Measurements from ENCODE around the gene PPP2R3A. TPM values are rescaled to one million over a fixed set of nuclear protein-coding genes. Genes with fewer than 3 reads are reported as not detected.
"Not testable (repeated sequence)": the region's sequence is repeated elsewhere in the genome, so short reads cannot be mapped to it uniquely, and the experiment has no call there.

Gene PPP2R3A
- polyA plus RNA-seq, 1 donor (not counting 4 experiments of a cell fraction or from before 2014, with no cell fraction given) = 11.1 TPM

- no peak overlapping the region for H3K4me2 ChIP-seq (ENCODE audit: control insufficient read depth, extremely low read depth, insufficient read depth, low read depth, low read length)
- H3K36me3 ChIP-seq (ENCODE audit: control insufficient read depth in 2 of 2, extremely low read depth in 1 of 2, insufficient read depth in 2 of 2, low read length in 2 of 2) = no peaks in the 10 kb centered on the region
- FAIRE-seq (no peak), DNase-seq (ENCODE audit: low read depth, low spot score) (no peak)
- no peak overlapping the region for H3K4me3 ChIP-seq (ENCODE audit: control insufficient read depth in 2 of 3, extremely low read depth in 1 of 3, insufficient read depth in 2 of 3, low read depth in 1 of 3, low read length in 3 of 3)
- dilution Hi-C loops (cut with MboI; ENCODE audit: extremely low pct_ligation_motif_present, low sequenced_read_pairs) = no loop called here
- no peak overlapping the region for H2AFZ ChIP-seq (ENCODE audit: control insufficient read depth, low read length)
- no peaks in the 10 kb centered on the region for H3K27me3 ChIP-seq (ENCODE audit: control insufficient read depth, extremely low read depth, insufficient read depth, low read length)
- H3K9me3 ChIP-seq (ENCODE audit: control insufficient read depth, low read depth, low read length) = no peaks in the 10 kb centered on the region
- H4K20me1 ChIP-seq (ENCODE audit: control insufficient read depth, extremely low read depth, insufficient read depth, low read length) = no peaks in the 10 kb centered on the region
- H3K9ac ChIP-seq (ENCODE audit: control insufficient read depth, extremely low read depth, insufficient read depth, low read length) = no peak overlapping the region
- H3K9me1 ChIP-seq (ENCODE audit: control insufficient read depth, extremely low read depth, insufficient read depth, low read length) = no peaks in the 10 kb centered on the region
- no peaks in the 10 kb centered on the region for H3K79me2 ChIP-seq (ENCODE audit: control insufficient read depth, insufficient read depth, low read length)
- no peak for TF ChIP-seq EZH2 (IDR thresholded peaks at IDR 0.05; ENCODE audit: low read length)
- TF ChIP-seq, protein P1, sequence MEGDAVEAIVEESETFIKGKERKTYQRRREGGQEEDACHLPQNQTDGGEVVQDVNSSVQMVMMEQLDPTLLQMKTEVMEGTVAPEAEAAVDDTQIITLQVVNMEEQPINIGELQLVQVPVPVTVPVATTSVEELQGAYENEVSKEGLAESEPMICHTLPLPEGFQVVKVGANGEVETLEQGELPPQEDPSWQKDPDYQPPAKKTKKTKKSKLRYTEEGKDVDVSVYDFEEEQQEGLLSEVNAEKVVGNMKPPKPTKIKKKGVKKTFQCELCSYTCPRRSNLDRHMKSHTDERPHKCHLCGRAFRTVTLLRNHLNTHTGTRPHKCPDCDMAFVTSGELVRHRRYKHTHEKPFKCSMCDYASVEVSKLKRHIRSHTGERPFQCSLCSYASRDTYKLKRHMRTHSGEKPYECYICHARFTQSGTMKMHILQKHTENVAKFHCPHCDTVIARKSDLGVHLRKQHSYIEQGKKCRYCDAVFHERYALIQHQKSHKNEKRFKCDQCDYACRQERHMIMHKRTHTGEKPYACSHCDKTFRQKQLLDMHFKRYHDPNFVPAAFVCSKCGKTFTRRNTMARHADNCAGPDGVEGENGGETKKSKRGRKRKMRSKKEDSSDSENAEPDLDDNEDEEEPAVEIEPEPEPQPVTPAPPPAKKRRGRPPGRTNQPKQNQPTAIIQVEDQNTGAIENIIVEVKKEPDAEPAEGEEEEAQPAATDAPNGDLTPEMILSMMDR (optimal IDR thresholded peaks at IDR 0.05 in 1 of 3, IDR thresholded peaks at IDR 0.05 in 1 of 3, conservative IDR thresholded peaks at IDR 0.05 in 1 of 3; ENCODE audit: extremely low read depth in 1 of 3, insufficient read depth in 2 of 3, low read length in 3 of 3) = no peak
- H3K27ac ChIP-seq (ENCODE audit: control insufficient read depth, insufficient read depth, low read length) = no peak overlapping the region
- no peaks in the 10 kb centered on the region for H3K4me1 ChIP-seq (ENCODE audit: control insufficient read depth, extremely low read depth, insufficient read depth, low read length)
Observed at GRCh38 chr3:136120373-136121348, 155.1 kb downstream of the PPP2R3A start.

DNA sequence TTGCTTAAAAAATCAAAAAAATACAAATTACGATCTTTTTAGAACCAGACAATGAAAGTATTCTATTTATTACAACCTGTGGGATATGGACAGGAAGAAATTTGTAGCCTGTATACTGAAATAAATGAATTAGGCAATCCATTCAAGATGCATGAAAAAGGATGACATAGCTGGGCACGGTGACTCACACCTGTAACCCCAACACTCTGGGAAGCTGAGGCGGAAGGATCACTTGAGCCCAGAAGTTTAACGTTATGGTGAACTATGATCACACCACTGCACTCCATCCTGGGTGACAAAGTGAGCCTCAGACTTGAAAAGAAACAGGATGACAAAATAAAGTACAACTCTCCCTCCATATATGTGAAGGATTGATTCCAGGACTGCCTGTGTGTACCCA is 156.5 kb downstream of the PPP2R3A start:
- DNase-seq (ENCODE audit: low read depth, low spot score) = no peak
- H3K9ac ChIP-seq (ENCODE audit: control insufficient read depth, extremely low read depth, insufficient read depth, low read length) = no peak overlapping the region

GRCh38 chr3:136131647-136132046 is 166.1 kb downstream of the PPP2R3A start:
- H3K27ac ChIP-seq (ENCODE audit: control insufficient read depth, insufficient read depth, low read length); dilution Hi-C loops (cut with MboI; ENCODE audit: extremely low pct_ligation_motif_present, low sequenced_read_pairs); H2AFZ ChIP-seq (ENCODE audit: control insufficient read depth, low read length); H3K4me2 ChIP-seq (ENCODE audit: control insufficient read depth, extremely low read depth, insufficient read depth, low read depth, low read length); H3K27me3 ChIP-seq (ENCODE audit: control insufficient read depth, extremely low read depth, insufficient read depth, low read length); H3K4me1 ChIP-seq (ENCODE audit: control insufficient read depth, extremely low read depth, insufficient read depth, low read length); H3K9me1 ChIP-seq (ENCODE audit: control insufficient read depth, extremely low read depth, insufficient read depth, low read length); H3K9ac ChIP-seq (ENCODE audit: control insufficient read depth, extremely low read depth, insufficient read depth, low read length); H3K36me3 ChIP-seq (ENCODE audit: control insufficient read depth in 2 of 2, extremely low read depth in 1 of 2, insufficient read depth in 2 of 2, low read length in 2 of 2); FAIRE-seq; H3K79me2 ChIP-seq (ENCODE audit: control insufficient read depth, insufficient read depth, low read length); DNase-seq (ENCODE audit: low read depth, low spot score); H3K4me3 ChIP-seq (ENCODE audit: control insufficient read depth in 2 of 3, extremely low read depth in 1 of 3, insufficient read depth in 2 of 3, low read depth in 1 of 3, low read length in 3 of 3); H4K20me1 ChIP-seq (ENCODE audit: control insufficient read depth, extremely low read depth, insufficient read depth, low read length); H3K9me3 ChIP-seq (ENCODE audit: control insufficient read depth, low read depth, low read length): not testable (repeated sequence)

More for the DNA sequence above, 156.5 kb downstream of the PPP2R3A start:
- dilution Hi-C loops (cut with MboI; ENCODE audit: extremely low pct_ligation_motif_present, low sequenced_read_pairs) = no loop called here
- Histone ChIP-seq H3K9me1 (ENCODE audit: control insufficient read depth, extremely low read depth, insufficient read depth, low read length) (no peaks in the 10 kb centered on the region), H3K4me3 (ENCODE audit: control insufficient read depth in 2 of 3, extremely low read depth in 1 of 3, insufficient read depth in 2 of 3, low read depth in 1 of 3, low read length in 3 of 3) (no peak overlapping the region), H3K4me1 (ENCODE audit: control insufficient read depth, extremely low read depth, insufficient read depth, low read length) (no peaks in the 10 kb centered on the region), H3K79me2 (ENCODE audit: control insufficient read depth, insufficient read depth, low read length) (no peaks in the 10 kb centered on the region), H3K27ac (ENCODE audit: control insufficient read depth, insufficient read depth, low read length) (no peak overlapping the region), H3K9me3 (ENCODE audit: control insufficient read depth, low read depth, low read length) (no peaks in the 10 kb centered on the region), H3K4me2 (ENCODE audit: control insufficient read depth, extremely low read depth, insufficient read depth, low read depth, low read length) (no peak overlapping the region), H2AFZ (ENCODE audit: control insufficient read depth, low read length) (no peak overlapping the region), H3K36me3 (ENCODE audit: control insufficient read depth in 2 of 2, extremely low read depth in 1 of 2, insufficient read depth in 2 of 2, low read length in 2 of 2) (no peaks in the 10 kb centered on the region), H3K27me3 (ENCODE audit: control insufficient read depth, extremely low read depth, insufficient read depth, low read length) (no peaks in the 10 kb centered on the region), H4K20me1 (ENCODE audit: control insufficient read depth, extremely low read depth, insufficient read depth, low read length) (no peaks in the 10 kb centered on the region)
- FAIRE-seq = no peak
- no peak for TF ChIP-seq EZH2 (IDR thresholded peaks at IDR 0.05; ENCODE audit: low read length)
